Measurements from ENCODE around the gene TRIB2. TPM values are rescaled to one million over a fixed set of nuclear protein-coding genes. Genes with fewer than 3 reads are reported as not detected.

Gene TRIB2
- polyA plus RNA-seq, 1 of the 3 experiments (the other 2 are of a cell fraction), result 27.5 TPM

- TF ChIP-seq MAX (IDR thresholded peaks at IDR 0.05; ENCODE audit: low read depth) (no peak), EP300 (IDR thresholded peaks at IDR 0.05; ENCODE audit: borderline replicate concordance in 1 of 2, low read depth in 1 of 2, low read length in 1 of 2) (no peak), RFX5 (IDR thresholded peaks at IDR 0.05; ENCODE audit: low read length) (no peak), EZH2phosphoT487 (IDR thresholded peaks at IDR 0.05; ENCODE audit: borderline replicate concordance, low read depth) (no peak), MEF2A (IDR thresholded peaks at IDR 0.05; ENCODE audit: borderline replicate concordance, low read depth) (no peak)
- H3K4me1 ChIP-seq (ENCODE audit: control insufficient read depth in 1 of 2, insufficient read depth in 2 of 2, low read depth in 1 of 2, low read length in 1 of 2), result no peaks in the 10 kb centered on the region; a peak in 1 of 4 replicates
- H3K36me3 ChIP-seq (replicated peaks in 1 of 2; ENCODE audit: control insufficient read depth in 1 of 2, insufficient read depth in 2 of 2, low read length in 1 of 2), result no peaks in the 10 kb centered on the region
- ChIA-PET CTCF (interaction anchor here (0.7 to 1.0 kb wide), 2 partner anchors 10 to 11 kb away, joined by 3 to 4 read pairs; no protein-coding TSS in a partner anchor), POLR2A (no interaction called here)
- WGBS (ENCODE audit: low lambda C conversion rate), result 89% methylated on average over 8 of the region's 8 CpGs
- H3K9ac ChIP-seq, result no peak overlapping the region
- no peaks in the 10 kb centered on the region for H3K27me3 ChIP-seq (ENCODE audit: insufficient read depth)
- H3K9me3 ChIP-seq, result no peaks in the 10 kb centered on the region
- no peaks in the 10 kb centered on the region for H3K9me2 ChIP-seq
- no peak overlapping the region for H3K27ac ChIP-seq (ENCODE audit: low read depth in 2 of 2, low read length in 1 of 2)
- no peak overlapping the region for H3K4me2 ChIP-seq
- H4K20me1 ChIP-seq (ENCODE audit: insufficient read depth), result no peaks in the 10 kb centered on the region
- no peaks in the 10 kb centered on the region for H3F3A ChIP-seq (replicated peaks; ENCODE audit: insufficient read depth)
- DNase-seq, result no peak
- H3K79me2 ChIP-seq (ENCODE audit: insufficient read depth), result no peaks in the 10 kb centered on the region
- no peak overlapping the region for H3K4me3 ChIP-seq (ENCODE audit: low read depth in 2 of 2, low read length in 1 of 2)
- H2AFZ ChIP-seq (ENCODE audit: low read depth), result no peak overlapping the region
These were observed 43.9 kb upstream of the TRIB2 start for GRCh38 chr2:12672711-12673315.

DNA sequence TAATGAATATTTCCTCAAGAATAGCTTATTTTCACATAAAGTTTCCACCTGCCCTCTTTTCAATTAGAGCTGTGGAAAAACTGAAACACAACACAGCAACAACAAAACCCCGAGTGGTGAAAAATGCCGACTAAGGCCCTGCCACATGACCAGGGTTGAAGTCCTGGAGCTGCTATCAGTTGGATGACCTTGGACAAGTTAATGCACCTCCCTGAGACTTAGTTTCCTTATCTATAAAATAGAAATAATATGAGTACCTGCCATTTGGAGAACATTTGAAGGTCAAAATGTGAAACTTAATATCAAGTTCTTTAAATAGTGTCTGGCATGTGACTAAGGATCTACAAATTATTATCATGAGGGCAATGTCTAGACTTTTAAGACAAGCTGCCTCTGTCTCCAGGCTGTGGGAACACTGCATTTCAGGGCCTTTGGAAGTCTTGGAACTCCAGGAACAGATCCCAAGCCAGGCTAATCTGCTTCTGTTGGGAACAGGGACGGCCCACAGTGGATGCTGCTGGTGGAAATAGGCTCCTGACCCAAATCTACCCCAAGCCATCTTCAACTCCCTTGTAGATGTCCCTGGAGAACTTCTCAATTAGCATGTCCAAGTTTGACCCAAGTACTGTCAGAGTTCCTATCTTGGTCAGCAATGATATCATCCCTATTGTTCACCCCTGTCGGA, 42.0 kb upstream of the TRIB2 start:
- no peaks in the 10 kb centered on the region for H3F3A ChIP-seq (replicated peaks; ENCODE audit: insufficient read depth)
- H3K36me3 ChIP-seq (replicated peaks in 1 of 2; ENCODE audit: control insufficient read depth in 1 of 2, insufficient read depth in 2 of 2, low read length in 1 of 2), result no peaks in the 10 kb centered on the region
- no peaks in the 10 kb centered on the region for H3K9me3 ChIP-seq
- no peak overlapping the region for H2AFZ ChIP-seq (ENCODE audit: low read depth)
- H3K27me3 ChIP-seq (ENCODE audit: insufficient read depth), result no peaks in the 10 kb centered on the region
- ChIA-PET CTCF (interaction anchor here (1.2 to 1.7 kb wide), 3 partner anchors 10 to 27 kb away, joined by 4 to 5 read pairs (median 5); no protein-coding TSS in a partner anchor), POLR2A (no interaction called here)
- no peak for DNase-seq
- H3K4me3 ChIP-seq (ENCODE audit: low read depth in 2 of 2, low read length in 1 of 2), result no peak overlapping the region
- WGBS (ENCODE audit: low lambda C conversion rate), result 77% methylated on average over 4 of the region's 4 CpGs
- TF ChIP-seq TEAD4 (IDR thresholded peaks at IDR 0.05; ENCODE audit: borderline replicate concordance, insufficient read depth), result no peak
- TF ChIP-seq, protein P1, sequence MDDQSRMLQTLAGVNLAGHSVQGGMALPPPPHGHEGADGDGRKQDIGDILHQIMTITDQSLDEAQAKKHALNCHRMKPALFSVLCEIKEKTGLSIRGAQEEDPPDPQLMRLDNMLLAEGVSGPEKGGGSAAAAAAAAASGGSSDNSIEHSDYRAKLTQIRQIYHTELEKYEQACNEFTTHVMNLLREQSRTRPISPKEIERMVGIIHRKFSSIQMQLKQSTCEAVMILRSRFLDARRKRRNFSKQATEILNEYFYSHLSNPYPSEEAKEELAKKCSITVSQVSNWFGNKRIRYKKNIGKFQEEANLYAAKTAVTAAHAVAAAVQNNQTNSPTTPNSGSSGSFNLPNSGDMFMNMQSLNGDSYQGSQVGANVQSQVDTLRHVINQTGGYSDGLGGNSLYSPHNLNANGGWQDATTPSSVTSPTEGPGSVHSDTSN (IDR thresholded peaks at IDR 0.05), result no peak
- no peak for TF ChIP-seq TAF1 (IDR thresholded peaks at IDR 0.05; ENCODE audit: borderline replicate concordance, low read depth, low read length)
- no peak for TF ChIP-seq MXI1 (IDR thresholded peaks at IDR 0.05; ENCODE audit: low read depth, low read length)
- TF ChIP-seq GATA2 (CRISPR knock-in tag; IDR thresholded peaks at IDR 0.05), result no peak
- no peaks in the 10 kb centered on the region for H3K4me1 ChIP-seq (ENCODE audit: control insufficient read depth in 1 of 2, insufficient read depth in 2 of 2, low read depth in 1 of 2, low read length in 1 of 2)
- no peak overlapping the region for H3K4me2 ChIP-seq
- H3K27ac ChIP-seq (ENCODE audit: low read depth in 2 of 2, low read length in 1 of 2), result no peak overlapping the region
- H3K79me2 ChIP-seq (ENCODE audit: insufficient read depth), result no peaks in the 10 kb centered on the region
- no peaks in the 10 kb centered on the region for H4K20me1 ChIP-seq (ENCODE audit: insufficient read depth)
- H3K9me2 ChIP-seq, result no peaks in the 10 kb centered on the region
- no peak overlapping the region for H3K9ac ChIP-seq
